GM12872 (cell line): ENCODE measurements around the gene TMEM225B.

Experiments used
- TF ChIP-seq, protein P1 (sequence below): IDR thresholded peaks from 3 replicates; pipeline ENCODE4 v1.5.1; 2011; ENCODE audit warnings: low read depth, mild to moderate bottlenecking, low read length, moderate library complexity; ENCODE audit not compliant: insufficient read depth

TMEM225B gene

DNA sequence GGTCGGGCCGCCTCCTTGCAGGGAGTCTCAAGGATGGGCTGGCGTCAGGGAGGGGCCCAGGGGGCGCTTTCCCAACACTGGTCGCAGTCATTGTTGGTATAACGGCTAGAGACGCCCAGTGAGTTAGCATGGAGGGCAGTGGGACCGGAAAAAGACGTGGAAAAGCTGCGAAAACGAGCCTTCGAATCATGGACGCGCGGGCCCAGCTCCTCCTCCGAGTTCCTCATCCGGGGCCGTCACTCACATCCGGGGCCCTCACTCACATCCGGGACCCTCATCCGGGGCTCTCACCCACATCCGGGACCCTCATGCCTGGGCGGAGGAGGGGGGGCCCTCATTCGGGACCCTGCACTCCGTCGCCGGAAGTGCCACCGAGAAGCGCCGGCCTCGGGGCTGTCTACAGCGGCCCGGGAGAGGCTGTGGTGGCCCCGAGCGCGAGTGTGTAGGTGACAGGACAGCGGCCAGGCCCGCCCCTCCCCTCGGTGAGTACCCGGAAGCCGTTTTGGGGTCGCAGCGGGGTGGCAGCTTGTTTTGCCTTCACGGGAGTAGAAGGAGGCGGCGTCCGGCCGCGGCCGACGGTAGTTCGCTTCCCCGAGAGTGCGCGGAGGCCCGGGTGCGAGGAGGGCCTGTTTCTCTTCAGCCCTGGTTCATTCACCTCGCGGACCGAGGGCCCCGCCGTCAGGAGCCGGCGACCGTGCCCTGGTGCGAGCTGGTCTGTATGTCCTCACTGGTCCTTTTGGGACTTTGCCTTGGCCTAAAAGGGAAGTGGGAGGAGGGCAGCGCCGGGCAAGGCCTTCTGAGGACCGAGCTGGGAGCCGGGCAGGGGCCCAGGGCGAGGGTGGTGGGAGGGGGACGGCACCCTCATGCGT lies 39.5 kb upstream of the TMEM225B start, which contains the start of gene ZNF655:
TSS of gene ZNF655 (plus strand) at position 337 of the 869 bp plus-strand sequence. CDS start 1,918 bp downstream, outside the sequence.
- TF ChIP-seq, protein P1, sequence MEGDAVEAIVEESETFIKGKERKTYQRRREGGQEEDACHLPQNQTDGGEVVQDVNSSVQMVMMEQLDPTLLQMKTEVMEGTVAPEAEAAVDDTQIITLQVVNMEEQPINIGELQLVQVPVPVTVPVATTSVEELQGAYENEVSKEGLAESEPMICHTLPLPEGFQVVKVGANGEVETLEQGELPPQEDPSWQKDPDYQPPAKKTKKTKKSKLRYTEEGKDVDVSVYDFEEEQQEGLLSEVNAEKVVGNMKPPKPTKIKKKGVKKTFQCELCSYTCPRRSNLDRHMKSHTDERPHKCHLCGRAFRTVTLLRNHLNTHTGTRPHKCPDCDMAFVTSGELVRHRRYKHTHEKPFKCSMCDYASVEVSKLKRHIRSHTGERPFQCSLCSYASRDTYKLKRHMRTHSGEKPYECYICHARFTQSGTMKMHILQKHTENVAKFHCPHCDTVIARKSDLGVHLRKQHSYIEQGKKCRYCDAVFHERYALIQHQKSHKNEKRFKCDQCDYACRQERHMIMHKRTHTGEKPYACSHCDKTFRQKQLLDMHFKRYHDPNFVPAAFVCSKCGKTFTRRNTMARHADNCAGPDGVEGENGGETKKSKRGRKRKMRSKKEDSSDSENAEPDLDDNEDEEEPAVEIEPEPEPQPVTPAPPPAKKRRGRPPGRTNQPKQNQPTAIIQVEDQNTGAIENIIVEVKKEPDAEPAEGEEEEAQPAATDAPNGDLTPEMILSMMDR, result no peak

DNA sequence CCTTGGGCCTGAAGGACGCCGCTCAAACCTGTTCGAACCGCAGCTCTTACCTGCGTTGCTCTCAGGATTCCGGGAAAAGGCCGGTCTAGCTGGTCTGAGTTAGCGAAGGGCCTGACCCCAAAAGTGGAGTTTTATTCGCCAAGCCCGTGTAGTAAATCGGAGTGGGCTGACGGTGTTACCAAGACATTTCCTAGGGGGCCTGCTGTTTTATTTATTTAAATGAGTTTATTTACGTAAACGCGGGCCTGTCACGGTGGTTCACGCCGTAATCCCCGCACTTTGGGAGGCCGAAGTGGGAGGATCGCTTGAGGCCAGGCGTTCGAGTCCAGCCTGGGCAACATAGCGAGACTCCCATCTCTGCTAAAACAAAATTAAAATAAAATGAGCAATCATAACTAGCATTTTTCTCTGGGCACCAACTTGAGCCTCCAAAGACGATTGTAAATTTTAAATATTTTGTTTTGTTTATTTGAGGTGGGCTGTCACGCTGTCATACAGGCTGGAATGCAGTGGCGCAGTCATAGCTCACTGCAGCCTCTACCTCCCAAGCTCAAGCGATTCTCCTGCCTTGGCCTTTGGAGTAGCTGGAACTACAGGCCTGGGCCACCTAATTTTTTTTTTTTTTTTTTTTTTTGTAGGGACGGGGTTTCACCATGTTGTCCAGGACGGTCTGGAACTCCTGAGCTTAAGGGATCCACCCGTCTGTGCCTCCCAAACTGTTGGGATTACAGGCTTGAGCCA lies 38.7 kb upstream of the TMEM225B start:
- TF ChIP-seq, protein P1, result no peak

DNA sequence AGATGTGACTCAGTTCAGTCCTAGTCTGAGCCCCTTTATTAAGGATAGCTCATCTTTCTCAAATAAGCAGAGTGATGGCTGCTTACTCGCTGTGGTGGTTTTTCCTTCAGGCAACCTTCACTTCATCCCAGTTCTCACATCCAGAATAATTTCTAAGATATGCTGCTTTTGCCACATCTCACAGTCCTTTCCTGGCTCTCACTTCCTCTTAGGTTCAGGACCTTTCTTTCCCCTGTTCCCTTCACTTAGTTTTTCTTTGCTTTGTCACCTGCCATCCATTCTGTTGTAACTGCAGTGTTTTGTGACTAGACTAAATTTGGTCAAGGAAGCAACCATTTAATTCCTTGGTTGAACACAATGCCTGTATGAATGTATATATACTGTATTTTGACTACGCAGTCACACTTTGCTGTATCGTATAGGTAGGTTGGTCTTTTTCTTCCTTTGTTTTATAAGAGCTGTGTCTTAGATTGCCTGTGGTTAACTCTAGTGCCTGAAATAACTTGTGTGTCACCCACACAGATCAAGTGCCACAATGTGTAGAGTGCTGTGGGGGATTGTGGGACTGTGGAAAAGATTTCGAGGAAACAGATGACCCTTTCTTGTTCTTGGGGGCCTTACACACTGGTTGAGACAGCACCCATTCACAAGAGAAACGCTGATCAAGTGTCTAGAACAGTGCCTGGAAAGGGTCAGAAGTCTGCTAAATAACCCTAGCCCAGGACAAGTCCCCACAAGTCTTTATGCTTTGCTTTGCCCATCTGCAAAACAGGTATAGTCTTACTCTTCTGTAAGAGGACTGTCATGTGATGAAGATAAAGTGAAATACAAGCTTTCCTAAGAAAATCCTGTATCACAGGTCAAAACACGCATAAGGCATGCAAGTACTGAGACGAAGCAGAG lies 37.0 kb upstream of the TMEM225B start:
- TF ChIP-seq, protein P1, result no peak

DNA sequence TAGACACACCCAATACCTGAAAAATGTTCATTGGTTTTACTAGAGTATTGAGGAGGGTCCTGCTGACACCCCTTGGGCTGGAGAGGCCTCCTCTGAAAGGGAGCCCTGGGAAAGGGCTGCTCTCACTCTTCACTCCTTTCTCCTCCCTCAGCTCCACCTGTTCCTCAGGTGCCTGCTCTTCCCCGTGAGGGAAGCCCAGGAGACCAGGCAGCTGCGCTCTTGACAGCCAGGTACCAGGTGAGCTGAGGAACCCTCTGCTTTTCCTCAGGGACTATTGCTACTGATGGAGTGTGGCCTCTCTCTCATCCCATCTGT lies 36.4 kb upstream of the TMEM225B start:
- TF ChIP-seq, protein P1, result no peak

DNA sequence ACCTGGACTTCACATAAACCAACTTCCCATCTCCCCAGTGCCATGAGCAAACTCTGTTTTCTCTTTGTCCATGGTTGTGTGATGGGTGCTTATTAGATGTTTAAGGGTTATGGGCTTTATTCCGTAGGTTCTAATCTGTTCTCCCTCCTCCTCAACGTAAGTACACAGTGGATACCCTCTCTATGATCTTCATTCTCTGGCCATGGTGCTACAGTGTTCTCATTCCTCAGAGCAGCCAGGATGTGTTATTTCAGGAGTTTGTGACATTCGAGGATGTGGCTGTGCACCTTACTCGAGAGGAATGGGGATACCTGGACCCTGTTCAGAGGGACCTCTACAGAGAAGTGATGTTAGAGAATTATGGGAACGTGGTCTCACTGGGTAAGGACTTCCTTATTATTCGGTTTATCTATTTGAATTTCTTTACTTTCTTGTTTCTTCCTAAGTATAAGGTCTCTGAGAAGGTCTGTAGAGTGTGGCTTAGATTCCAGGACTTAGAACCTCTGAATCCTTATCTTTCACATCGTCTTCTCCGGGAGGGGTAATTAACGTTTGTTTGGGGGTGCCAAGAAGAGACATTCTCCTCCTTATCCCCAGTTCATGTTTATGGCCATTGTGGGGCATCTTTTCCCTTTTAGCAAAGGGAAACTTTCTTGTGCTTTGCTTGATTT lies 35.8 kb upstream of the TMEM225B start:
- TF ChIP-seq, protein P1, result no peak

DNA sequence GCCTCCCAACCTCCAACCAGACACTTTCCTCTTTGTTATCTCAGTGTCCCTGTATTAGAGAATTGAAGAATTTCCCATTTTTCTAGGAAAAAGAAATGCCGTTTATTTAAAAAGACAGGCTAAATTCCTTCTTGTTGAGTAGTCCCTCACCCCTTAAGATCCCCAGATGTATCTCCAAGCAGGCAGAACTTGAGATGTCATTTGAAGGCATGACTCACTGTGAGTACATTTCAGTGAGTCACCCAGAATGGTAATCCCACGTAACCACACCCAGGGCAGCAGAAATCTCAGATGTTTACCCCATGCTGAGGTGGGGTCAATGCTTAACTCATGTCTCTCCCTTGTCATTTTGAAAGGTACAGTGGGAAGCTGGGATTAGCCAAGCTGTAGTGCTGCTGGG lies 35.2 kb upstream of the TMEM225B start:
- TF ChIP-seq, protein P1, result no peak
